ENCODE data around the gene SMIM11. TPM values are rescaled to one million over a fixed set of nuclear protein-coding genes. Genes with fewer than 3 reads are reported as not detected.
"Not testable (repeated sequence)": the region's sequence is repeated elsewhere in the genome, so short reads cannot be mapped to it uniquely, and the experiment has no call there.

SMIM11 gene
- total RNA-seq, 1 donor from 2014 or later: 6.1 TPM

DNA sequence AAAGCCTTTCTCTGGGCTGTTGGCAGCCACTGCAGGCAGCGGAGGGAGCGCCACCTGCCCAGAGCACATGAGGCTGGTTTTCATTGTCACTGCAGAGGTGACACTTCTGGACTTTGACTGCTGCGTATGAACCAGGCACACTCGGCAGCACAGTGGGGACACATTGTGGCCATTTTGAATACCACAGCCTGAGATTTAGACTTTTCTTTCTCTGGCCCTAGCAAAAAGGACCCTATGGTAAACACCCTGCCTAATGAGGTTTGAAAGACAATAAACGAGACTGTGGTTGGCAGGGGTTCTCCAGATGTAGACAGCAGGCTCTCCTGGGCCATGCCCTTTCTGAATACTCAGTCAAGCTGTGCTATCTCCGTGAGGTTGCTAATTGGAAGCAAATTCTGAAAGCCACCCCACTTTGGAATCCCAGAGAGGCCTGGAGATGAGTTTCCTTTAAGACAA is 23.5 kb upstream of the SMIM11 start:
- intact Hi-C loops (cut with DNase I): loop anchor here (2.0 kb wide), 1 partner anchor 427 kb away; no protein-coding TSS in a partner anchor
- DNase-seq (peak; percentile 57), ATAC-seq (ENCODE audit: poor library complexity) (peak; percentile 82)

DNA sequence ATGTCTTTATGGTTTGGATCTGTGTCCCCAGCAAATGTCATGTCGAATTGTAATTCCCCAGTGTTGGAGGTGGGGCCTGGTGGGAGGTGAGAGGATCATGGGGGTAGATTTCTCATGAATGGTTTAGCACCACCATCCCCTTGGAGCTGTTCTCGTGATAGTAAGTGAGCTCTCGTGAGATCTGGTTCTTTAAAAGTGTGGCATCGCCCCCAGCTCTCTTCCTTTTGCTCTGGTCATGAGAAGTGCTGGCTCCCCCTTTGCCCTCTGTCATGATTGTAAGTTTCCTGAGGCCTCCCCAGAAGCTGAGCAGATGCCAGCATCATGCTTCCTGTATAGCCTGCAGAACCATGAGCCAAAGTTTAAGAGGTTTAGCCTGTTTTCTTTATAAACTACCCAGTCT is 22.8 kb upstream of the SMIM11 start:
- DNase-seq (no peak), ATAC-seq (ENCODE audit: poor library complexity) (no peak)
- intact Hi-C loops (cut with DNase I): no loop called here

DNA sequence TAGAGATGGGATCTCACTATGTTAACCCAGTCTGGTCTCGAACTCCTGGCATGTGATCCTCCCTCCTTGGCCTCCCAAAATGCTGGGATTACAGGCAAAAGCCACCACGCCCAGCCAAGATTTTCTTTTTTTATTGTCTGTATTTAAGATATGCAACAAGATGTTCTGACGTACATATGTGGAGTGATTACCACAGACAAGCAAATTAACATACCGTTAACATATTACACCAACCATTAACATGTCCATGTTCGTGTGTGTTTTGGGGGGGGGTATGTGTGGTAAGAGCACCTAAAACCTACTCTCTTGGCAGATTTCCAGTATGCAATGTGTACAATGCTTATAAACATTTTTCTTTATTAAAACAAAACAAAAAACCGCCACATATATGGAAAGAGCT is 22.1 kb upstream of the SMIM11 start:
- no peak for DNase-seq
- intact Hi-C loops (cut with DNase I): no loop called here
- ATAC-seq (ENCODE audit: poor library complexity): no peak

DNA sequence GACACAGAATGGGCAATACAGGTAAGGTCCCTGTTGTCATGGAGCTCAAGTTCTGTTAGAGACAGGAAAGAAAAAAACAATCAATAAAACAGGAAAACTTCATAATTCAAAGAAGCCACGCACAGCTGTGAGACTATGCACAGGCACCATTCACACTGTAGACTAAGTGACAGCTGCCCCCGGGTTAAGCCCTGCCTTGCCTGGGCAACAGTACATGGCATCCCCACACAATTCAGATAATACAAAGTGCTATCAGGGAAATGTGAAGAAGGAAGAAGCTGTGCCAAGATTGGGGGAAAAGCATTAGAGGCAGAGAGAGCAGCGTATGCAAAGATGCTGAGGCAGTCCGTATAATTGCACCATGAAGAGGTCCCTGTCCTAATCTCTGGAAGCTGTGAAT is 20.5 kb upstream of the SMIM11 start:
- ATAC-seq (ENCODE audit: poor library complexity) (peak; percentile 72), DNase-seq (no peak)
- intact Hi-C loops (cut with DNase I): no loop called here

DNA sequence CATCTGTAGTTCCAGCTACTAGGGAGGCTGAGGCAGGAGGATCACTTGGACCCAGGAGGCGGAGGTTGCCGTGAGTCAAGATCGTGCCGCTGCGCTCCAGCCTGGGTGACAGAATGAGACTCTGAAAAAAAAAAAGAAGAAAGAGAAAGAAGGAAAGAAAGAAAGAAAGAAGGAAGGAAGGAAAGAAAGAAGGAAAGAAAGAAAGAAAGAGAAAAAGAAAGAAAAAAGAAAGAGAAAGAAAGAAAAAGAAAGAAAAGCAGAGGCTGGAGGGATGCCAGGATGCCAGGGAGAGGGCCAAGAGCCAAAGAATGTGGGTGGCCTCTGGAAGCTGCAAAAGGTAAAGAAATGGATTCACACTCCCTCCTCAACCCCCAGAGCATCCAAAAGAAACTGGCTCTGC is 19.7 kb upstream of the SMIM11 start:
- DNase-seq: no peak
- ATAC-seq (ENCODE audit: poor library complexity): no peak
- intact Hi-C loops (cut with DNase I): no loop called here

DNA sequence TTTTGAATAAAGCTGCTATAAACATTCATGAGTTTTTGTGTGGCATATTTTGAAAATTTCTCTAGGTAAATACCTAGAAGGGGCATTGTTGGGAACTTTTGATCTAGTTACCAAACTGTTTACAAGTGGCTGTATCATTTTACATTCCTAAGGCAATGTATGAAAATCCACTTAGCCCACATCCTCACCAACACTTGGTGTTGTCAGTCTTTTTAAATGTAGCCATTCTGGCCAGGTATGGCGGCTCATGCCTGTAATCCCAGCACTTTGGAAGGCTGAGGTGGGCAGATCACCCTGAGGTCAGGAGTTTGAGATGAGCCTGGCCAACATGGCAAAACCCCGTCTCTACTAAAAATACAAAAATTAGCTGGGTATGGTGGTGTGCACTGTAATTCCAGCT is 17.4 kb upstream of the SMIM11 start:
- ATAC-seq (ENCODE audit: poor library complexity) (no peak), DNase-seq (no peak)
- intact Hi-C loops (cut with DNase I): no loop called here

DNA sequence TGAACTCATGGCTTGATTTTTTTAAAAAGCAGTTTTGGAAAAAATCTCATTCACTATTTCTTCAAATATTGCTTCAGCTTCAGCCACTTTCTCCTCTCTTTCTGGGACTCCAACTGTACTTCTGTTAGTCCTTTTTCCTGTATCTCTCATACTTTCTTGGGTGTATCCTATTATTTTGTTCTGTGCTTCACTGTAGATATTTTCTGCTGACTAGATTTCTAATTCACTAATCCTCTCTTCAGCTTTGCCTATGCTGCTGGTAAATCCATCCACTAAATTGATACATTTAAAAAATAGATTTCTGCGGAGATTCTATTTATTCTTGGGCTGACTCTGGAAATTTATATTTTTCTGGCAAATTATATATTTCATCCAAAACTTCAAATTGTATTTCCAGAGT is 16.4 kb upstream of the SMIM11 start:
- no peak for DNase-seq
- no peak for ATAC-seq (ENCODE audit: poor library complexity)
- intact Hi-C loops (cut with DNase I): no loop called here

DNA sequence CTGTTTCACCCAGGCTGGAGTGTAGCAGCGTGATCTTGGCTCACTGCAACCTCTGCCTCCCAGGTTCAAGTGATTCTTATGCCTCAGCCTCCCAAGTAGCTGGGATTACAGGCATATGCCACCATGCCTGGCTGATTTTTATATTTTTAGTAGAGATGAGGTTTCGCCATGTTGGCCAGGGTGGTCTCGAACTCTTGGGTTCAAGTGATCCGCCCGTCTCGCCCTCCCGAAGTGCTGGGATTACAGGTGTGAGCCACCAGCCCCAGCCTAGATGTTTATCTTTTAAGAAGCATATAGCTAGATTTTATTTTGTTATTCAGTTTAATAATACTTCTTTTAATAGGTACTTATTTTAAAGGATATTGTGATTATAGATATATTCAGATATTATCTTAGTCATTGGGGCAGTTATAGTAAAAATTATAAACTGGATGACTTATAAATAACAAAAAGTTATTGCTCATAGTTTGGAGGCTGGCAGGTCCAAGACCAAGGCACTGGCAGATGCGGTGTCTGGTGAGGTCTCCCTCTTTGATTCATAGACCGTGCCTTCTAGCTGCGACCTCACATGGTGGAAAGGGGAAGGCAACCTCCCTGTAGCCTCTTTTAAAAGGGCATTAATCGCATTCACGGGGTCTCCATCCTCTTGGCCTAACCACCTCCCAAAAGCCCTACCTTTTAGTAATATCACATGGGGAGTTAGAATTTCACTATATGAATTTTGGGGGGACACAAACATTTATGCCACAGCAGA is 14.6 kb upstream of the SMIM11 start:
- intact Hi-C loops (cut with DNase I): no loop called here
- ATAC-seq (ENCODE audit: poor library complexity): no peak
- no peak for DNase-seq

DNA sequence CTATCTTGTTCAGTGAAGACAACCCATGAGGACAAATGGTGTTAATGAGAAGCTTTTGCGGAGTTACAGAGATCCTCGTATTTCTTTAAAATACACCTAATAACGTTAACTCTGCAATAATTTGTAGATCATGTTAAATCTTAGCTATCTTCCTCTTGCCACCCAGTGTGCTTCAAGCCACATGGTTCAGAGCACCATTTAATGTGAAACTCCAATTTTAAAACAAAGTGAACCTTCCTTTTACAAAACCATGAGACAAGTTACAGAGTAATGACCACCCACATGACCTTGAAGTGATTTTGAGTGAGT is 13.2 kb upstream of the SMIM11 start:
- no peak for DNase-seq
- ATAC-seq (ENCODE audit: poor library complexity): no peak
- intact Hi-C loops (cut with DNase I): no loop called here

DNA sequence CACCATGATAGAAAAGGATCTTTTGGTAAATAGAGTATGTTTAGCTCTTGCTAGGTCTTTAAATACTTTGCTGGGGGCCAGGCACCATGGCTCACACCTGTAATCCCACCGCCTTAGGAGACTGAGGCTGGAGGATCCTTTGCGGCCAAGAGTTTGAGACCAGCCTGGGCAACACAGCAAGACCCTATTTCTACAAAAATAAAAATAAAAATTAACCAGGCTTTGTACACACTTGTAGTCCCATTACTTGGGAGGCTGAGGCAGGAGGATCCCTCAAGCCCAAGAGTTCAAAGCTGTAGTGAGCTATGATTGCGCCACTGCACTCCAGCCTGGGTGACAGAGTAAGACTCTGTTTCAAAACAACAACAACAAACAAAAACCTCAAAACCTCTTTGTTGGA is 12.6 kb upstream of the SMIM11 start:
- ATAC-seq (ENCODE audit: poor library complexity) (no peak), DNase-seq (no peak)
- intact Hi-C loops (cut with DNase I): no loop called here

DNA sequence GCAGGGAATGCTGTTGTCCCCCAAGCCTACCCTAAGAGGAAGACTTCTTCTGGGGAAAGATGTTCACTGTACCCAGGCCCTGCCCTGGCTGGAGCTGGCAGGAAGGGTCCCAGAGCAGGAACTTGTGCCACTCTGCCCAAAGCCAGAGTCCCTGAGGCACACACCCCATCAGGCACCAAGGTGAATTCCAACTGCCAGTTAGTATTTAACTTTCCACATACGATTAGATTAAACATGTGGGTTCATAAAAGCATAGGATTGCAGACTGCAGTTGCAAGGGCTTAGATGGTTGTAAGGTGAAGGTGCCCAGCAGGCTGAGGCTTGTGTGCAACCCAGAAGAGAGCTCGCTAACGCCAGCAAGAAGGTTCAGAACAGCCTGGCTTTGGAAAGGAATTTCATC is 11.6 kb upstream of the SMIM11 start, which contains the start of gene KCNE2:
TSS of gene KCNE2 (plus strand) at position 274 of the 400 bp plus-strand sequence. CDS start 6,473 bp downstream, outside the sequence.
- intact Hi-C loops (cut with DNase I): no loop called here
- DNase-seq: no peak
- no peak for ATAC-seq (ENCODE audit: poor library complexity)

DNA sequence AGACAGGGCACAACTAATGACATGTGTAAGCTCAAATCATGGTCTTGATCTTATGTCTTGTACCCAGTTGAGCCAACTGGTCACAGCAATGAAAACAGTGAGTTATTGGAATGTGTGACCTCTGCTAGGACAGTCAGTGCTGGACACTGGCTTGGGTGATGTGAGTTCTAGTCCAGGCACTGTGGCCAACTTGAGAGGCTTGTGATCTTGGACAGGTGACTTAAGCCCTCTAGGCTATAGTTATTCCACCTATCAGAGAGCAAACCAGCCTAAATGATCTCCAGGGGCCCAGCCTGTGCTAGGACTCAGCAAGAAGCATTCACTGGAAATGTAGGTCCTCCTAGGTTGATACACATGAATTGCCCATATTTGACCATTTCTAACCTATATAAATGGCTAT is 10.4 kb upstream of the SMIM11 start:
- ATAC-seq (ENCODE audit: poor library complexity): no peak
- intact Hi-C loops (cut with DNase I): no loop called here
- no peak for DNase-seq

DNA sequence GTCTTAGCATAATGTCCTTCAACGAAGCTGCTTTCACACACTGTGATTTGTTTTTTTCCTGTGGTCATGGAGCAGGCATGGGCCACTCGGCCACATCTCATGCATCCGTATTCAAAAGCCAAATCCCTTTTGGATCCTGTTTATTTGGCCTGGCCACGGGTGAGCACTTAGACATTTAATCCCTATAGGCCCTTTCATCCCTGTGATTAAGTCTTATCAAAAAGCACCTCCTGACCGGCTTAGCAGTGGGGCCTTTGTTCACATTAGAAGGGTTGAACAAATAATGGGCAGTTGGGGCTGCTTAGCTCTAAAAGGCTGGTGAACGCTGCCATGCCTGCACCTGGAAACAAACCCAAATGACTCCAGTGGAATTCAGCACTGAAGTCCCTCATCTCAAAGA is 9.5 kb upstream of the SMIM11 start:
- no peak for ATAC-seq (ENCODE audit: poor library complexity)

DNA sequence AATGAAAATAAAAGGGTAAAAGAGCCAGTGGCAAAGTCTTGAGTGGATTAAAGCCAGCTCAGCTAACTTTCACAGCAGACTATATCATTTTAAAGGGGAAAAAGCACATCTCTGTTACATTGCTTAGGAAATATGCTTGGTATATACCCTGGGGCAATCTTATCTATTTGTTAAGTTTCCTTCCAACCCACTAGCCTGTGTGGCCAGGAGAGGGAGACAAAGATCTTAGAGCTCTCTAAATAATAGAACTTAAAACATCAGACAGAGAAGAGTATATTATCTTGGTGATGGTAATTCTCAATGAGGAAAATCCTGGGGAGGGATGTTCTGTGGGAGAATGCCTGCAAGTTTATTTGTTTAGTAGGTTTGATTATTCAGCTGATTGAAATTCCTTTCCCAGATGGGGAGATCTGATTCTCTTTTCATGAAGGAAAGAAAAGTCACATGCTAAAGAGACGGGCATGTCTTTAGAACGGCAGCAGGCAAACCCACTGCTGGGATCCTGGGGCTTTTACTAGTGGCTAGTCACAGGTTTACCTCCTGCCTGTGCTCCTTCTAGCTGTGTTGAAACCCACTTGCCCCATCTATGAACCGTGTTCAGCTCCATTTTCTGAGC is 7.9 kb upstream of the SMIM11 start:
- intact Hi-C loops (cut with DNase I): no loop called here
- peak; percentile 69 for ATAC-seq (ENCODE audit: poor library complexity)
- DNase-seq: no peak

More for the DNA sequence above, 9.5 kb upstream of the SMIM11 start:
- intact Hi-C loops (cut with DNase I): no loop called here
- no peak for DNase-seq

DNA sequence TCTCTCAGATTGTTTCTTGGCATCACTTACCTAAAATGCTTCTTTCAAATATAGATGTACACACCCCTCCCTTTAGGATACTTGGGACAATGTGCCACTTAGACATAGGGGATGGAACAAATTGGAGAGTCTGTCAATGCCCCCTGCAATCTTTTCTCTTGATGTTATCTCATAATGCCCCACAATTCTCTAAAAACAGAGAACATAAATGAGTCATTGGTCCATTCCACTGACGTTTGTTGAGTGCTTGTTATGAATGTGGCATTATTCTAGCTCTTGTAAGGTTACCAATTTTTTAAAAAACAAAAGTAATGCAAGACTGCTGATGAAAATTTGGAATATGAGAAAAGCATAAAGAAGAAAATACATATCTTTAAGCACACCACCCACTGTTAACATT is 5.6 kb upstream of the SMIM11 start:
- DNase-seq: no peak

DNA sequence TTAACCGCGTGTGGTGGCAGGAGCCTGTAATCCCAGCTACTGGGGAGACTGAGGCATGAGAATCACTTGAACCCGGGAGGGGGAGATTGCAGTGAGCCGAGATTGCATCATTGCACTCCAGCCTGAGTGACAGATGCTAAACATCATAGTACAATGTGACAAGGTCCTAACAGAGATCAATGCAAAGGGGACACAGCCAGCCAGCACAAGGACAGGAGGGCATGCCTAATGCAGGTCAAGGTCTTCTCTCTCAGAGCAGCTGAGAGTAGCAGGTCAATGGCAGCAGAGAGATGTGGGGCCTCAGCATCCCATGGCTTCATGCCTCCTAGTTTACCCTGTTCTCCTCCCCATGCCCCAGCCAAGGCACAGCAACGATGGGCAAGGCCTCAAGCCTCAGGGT is 3.0 kb upstream of the SMIM11 start:
- DNase-seq (no peak), ATAC-seq (ENCODE audit: poor library complexity) (no peak)
- intact Hi-C loops (cut with DNase I): no loop called here

More for the DNA sequence above, 5.6 kb upstream of the SMIM11 start:
- intact Hi-C loops (cut with DNase I): no loop called here
- no peak for ATAC-seq (ENCODE audit: poor library complexity)

DNA sequence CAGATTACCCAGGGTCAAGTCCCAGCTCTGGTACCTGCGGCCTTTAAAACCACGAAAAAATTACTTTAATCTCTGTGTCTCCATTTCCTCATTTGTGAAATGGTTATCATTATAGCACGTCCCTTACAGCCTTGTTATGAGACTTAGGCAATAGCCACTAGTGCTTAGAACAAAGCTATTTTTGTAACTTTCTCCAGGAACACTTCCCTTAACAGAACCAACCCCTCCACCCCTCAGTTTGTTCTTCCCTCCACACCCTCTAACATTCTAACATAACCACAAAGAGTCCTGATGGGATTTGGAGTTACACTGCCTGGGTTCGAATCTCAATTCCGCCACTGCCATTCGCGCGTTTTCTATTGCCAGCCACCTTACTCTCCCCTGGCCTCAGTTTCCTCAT is 845 bp upstream of the SMIM11 start:
- ATAC-seq (ENCODE audit: poor library complexity): peak; percentile 34
- intact Hi-C loops (cut with DNase I); DNase-seq: not testable (repeated sequence)

DNA sequence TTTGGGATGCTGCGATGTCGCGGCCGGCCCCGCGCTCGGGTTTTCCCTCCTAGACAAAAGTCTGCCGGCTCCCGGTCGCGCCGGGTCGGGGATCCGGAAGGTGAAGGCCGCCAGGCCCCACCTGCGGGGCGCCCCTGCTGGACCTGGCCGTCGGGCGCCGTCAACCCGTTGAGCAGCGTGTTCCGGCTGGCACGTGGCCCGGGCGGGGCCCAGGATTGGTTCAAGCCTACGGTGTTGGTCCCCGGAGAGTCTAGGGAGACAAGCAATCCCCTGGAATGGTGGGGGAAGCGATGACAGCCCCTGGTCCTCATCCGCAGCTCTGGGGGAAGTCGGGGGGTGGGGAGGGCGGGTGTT is 289 bp downstream of the SMIM11 start:
- intact Hi-C loops (cut with DNase I); DNase-seq: not testable (repeated sequence)
- peak; percentile 71 for ATAC-seq (ENCODE audit: poor library complexity)

DNA sequence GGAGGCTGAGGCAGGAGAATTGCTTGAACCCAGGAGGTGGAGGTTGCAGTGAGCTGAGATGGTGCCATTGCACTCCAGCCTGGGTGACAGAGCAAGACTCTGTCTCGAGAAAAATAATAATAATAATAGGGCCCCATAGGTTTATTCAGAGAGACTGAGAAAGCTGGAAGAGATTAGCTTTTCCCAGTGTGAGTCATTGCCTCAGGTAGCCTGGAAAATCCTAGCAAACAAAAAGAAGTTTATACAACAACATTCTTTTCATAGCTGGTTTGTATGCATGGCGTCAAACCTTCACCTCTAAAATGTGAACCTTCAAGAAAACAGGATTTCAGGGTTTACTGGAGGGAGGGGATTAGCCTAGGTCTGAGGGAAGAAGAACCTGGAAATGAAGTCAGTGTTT is 7.8 kb downstream of the SMIM11 start:
- ATAC-seq (ENCODE audit: poor library complexity): not testable (repeated sequence)

DNA sequence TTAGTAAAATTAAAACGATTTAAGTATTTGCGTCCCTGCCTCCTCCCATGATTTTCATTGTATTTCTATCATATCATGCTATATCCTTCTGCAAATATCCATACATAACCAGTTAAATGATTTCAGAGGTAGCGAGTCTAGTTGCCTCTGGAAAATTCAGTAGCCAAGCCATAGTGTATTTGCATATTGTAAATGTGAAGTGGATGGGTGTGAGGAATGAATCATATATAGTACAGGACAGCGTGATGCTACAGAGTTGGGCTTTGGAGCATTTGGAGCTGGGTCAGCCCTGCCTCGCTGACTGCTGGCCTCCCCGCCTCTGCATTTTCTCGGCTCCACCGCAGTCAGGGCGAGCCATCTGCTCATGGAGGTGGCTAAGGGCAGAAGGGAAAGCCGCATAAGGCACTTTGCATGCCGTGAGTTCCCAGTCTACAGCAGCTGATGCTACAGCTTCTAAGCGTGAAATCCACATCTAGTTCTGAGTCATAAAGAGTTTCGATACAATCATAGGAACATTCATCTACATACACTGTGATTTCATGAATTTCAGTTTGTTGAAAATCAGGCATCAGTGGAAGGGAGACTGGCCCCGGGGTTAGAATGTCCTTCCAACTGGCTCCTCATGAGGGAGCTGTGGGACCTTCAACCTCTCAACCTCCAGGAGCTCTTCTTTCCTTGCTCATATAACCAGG is 8.6 kb downstream of the SMIM11 start:
- DNase-seq; intact Hi-C loops (cut with DNase I); ATAC-seq (ENCODE audit: poor library complexity): not testable (repeated sequence)

More for the DNA sequence above, 7.8 kb downstream of the SMIM11 start:
- intact Hi-C loops (cut with DNase I); DNase-seq: not testable (repeated sequence)

Measured in Right ventricle myocardium superior (tissue), 1 donor.